GM19025 (cell line): ENCODE results near the gene LIFR.

Experiments
- ATAC-seq: cut with Tn5 transposase; IDR thresholded peaks from one replicate; pipeline ENCODE4 v1.9.1; 2021; ENCODE audit warnings: mild to moderate bottlenecking, low read depth, moderate library complexity; ENCODE audit not compliant: unreplicated experiment

The LIFR gene

DNA sequence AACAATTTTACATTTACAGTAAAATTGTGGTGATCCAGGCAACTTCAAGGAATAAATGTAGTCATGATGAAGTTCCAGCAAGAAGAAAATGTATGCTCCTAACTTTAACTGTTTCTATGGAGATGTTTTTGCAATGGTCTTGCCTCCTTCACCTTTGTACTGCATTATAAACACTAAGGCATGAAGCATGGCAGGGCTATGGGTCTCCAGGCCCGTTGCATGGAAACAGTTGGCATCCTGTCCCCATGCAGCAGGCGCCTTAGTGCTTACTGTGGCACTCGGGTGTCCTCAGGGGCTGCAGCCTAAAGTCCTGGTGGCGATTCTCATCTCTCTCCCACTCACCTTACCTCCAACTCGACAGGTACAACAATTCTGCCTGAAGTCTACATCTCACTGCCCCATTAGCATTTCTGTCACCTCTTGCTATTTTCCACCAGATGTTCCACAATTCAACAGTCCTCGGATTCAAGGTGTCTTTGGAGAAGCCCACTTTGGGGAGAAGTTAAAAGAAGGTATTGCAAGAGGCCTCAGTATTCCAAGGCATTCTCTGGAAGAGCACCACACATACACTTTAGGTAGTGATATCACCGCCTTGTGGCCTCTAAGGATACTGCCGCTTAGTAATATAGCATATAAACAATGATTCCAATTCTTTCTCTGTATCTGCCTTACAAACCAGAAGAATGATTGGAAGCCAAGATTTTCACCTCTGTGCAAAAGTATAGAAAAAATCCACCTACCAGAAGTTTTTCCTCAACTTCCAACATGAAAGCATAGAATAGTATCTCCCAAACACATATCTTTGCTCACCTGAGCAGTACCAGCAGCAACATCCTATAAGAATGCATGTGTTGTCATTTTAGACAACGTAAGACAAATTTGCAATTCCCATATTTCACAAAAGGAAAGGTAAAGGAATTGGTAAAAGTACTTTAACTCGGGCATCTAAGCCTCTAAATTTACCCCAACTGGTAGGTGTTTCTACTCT lies 5.1 kb downstream of the LIFR start:
- no peak for ATAC-seq

DNA sequence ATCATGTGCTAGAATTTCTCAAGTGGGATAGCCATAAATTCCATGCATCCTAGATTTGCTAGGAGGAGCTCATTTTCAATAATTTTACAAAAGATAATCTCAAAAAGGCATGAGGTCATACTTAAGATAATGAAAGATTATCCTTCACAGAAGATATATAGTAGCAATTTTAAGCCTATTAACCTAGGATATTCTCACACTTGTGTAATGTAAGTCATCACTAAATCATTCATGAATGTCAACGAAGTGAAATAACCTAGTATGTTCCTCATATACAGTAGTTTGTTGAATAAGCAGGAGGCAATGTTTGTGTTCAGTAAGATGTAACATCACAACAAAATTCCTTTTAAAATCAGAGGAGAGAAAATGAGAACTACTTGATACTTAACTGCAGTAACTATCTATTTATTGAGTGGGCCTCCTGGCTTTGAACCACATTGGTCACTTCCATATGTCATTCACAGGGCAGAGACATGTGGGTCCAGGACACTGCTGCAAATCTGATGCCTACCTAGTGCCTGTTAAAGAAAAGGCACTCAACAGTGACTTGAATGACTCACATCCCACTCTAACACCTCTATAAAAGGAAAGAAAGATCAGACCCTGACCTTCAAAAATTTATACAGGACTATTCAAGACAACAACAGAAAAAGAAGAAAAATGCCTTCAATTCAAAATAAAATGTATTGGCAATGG lies 8.2 kb downstream of the LIFR start:
- no peak for ATAC-seq

DNA sequence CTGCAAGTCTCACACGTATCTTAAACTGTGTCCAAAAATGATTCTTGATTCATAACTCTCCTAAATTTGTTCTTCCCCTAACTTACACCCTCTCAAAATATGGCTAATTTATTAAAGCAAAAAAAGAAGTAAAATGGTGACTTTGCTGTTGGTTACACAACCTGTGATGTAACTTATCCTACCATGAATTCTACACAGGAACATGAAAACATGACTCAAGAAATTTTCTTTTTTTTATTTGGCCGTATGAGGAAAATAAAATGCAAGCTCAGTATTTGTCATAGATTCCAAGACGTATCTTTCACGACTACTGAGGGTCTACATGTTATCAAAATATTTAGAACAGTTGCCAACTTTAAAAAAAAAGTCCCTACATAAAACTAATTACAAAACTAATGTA lies 9.2 kb downstream of the LIFR start:
- ATAC-seq = no peak

DNA sequence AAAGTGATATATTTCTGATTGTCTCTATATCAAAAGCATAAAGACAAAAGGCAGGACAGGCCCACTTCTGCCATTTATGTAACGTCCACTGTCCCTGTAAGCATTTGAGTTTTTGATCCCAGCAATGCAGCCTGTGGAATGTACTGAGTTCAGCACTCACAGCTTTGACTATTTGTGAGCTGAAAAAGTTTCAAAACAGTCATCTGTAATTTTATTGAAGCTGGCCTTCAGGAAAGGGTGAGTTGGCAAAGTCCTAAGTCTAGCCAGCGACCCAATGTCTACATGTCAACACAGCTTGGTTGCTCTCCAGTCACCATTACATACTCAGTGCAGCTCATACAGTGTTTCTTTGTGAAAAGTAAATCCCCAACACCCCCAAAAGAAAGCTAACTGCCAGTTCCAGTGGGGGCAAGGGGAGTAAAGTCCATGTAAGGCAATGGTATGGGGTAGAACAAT lies 9.7 kb downstream of the LIFR start:
- ATAC-seq = no peak

DNA sequence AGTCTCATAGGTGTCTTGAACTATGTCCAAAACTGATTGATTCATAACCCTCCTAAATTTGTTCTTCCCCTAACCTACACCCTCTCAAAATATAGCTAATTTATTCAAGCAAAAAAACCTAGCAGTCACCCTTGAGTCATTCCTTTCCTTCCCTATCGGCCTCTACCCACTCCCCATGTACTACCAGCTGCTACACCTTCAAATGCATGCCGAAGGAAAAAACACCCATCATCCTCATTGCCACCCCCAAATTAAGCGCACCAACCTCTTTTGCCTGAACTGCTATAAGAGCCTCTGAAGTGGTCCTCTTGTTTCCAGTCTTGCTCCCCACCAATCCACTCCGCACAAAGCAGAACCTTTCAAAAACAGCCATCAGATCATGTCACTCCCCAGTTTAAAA lies 12.6 kb downstream of the LIFR start:
- ATAC-seq = no peak

DNA sequence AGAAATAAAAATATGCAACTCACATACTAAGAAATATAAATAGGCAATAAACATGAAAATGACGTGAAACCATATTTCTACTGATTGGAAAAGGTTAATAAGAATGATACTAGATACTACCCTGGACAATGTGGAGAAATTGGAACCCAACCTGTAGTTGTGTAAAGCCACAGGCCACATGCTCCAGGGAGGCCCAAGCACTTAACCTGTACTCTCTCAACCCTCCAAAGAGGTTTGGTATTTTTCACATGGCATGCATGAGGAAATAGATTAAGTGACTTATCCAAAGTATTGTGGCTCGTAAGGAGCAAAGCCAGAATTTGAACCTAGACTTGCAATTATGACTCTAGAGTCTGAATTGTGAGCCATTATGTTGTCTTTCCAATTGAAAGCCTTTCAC lies 13.4 kb downstream of the LIFR start:
- ATAC-seq = no peak

DNA sequence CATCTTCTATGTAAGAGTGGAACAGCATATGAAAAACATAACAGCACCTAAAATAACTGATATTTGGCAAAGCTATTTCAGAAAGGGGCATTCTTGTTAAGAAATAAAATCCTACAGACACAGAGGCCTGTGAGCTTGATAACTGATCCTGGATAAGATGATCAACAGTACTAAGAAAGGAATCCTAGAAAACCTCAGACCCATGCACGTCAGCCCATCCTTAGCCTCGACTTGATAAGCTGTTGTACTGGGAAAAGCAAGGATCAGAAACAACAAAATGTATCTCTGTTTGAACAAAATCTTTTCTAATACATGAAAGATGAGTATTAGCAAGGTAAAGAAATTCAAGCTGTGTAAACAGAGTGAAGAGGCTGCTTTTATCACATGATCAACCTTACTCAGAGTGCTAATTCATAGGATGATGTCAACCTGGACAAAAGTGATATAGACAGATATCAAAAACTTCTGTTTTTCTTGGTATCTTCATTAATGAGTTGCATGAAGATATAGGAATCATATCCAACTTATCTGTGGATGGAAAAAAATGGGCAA lies 15.2 kb downstream of the LIFR start:
- no peak for ATAC-seq

DNA sequence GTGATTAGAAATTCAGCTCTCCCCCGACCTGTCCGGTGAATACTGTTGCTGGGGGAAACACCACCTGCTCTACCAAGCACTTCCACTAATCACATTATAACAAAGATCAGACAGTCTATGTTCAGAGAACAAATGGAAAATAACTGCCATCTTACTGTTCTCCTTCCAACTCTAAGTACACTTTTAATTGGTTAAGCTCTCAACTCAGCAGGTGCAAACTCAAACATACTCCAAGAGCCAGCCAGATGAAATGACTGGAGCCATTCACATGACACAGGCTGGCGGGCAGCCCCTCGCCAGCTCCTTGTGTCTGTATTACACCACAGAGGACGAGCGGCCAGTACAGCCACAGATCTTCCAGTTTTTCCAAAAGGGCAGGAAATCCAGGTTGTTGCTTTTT lies 16.1 kb downstream of the LIFR start:
- no peak for ATAC-seq

DNA sequence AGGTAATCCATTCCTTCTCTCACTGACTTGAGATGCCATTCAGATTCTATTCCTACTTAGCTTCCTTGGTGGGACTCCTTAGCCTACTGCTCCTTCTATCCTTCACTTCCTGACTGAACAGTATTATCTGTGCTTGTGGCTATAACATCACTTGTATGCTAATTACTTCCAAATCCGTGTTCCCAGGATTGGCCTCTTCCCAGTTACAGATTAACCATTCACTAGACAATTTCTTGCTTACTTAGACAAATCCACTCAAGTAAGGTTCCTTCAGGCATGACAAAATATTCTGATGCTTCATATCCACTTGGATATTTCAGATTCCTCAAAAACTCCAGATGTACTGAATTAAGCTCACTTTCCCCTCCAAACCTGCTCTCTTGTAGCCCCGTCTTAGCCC lies 18.3 kb downstream of the LIFR start:
- no peak for ATAC-seq

DNA sequence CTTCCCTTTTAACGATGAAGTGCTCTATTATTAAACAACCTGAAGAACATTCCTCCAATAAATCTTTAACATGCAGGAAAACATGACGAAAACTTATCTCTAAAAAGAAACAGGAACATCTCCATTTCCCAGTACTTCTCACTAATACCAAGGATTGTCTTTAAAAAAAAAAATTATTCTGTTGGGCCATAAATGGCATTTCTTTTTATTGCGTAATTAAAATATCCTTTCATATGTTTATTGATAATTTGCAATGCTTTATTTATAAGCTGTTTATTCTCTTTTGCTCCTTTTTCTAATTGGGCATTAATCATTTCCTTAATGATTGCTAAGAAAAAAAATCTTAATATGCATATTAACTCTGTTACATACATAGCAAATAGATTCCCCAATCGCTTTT lies 18.9 kb downstream of the LIFR start:
- no peak for ATAC-seq

DNA sequence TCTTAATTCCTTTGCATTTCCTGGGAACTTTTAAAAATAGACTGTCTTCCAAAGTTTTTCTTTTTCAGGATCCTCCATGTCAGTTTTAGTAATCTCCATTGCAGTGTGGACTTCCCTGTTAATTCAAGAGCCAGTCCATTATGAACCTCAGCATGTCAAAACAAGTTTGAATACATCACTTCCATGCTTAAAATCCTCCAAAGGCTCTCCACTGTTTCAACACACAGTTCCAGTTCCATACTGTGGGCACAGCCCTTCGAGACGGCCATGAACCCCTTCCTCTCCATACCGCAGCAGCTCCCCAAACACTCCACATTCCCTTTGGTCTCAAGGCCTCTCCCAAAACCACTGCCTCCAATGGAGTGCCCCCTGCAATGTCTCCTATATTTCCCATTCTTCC lies 19.5 kb downstream of the LIFR start:
- no peak for ATAC-seq

DNA sequence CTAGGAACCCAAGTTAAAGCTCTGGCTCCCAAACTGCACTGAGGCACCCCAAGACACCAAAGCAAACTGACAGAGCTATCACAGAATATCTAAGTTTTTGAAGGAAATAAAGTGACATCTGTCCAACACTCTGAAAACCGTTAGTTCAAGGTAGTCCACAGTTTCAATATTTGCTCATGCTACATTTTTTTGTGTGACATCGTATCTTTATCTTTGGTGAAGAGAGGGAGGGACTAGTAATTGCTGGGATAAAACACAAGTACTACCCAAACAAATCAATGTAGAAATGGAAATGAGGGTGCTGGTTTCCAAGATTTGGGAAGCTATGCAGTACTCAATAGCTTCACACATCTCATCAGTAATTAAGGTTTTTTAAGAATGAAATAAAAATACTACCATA lies 20.6 kb downstream of the LIFR start:
- ATAC-seq = no peak

DNA sequence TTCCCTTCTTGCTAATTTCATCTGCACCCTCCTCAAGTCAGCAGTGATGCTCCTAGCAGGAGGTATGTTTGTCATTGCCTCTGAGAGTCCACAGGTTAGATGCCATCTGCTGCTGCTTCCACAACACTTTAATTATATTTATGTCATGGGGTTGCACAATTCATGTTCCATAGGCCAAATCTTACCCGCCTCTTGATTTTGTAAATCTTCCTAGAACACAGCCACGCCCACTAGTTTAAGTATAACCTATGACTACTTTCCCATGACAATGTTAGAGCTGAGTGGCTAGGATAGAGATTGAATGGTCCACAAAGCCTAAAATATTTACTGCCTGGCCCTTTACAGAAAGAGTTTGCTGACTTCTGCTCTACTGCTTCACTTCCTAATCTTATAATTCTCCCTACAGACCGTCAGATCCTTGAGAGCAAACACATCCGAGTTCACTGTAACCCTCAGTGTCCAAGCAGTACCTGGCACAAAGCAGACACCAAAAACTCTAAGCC lies 21.1 kb downstream of the LIFR start:
- ATAC-seq = no peak

DNA sequence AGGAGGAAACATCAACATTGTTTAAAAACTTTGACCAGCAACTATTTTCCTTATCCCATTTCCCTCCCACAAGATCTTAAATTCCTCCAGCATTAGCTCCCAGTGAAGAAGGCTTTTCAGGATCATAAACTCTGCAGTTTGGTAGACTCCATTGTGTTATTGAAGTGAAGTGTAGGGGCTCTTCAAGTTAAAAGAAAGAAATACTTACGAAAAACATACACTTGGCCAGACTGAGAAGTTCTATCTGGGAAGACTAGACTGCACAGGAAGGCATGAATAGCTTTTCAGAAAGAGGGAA lies 22.3 kb downstream of the LIFR start:
- no peak for ATAC-seq

DNA sequence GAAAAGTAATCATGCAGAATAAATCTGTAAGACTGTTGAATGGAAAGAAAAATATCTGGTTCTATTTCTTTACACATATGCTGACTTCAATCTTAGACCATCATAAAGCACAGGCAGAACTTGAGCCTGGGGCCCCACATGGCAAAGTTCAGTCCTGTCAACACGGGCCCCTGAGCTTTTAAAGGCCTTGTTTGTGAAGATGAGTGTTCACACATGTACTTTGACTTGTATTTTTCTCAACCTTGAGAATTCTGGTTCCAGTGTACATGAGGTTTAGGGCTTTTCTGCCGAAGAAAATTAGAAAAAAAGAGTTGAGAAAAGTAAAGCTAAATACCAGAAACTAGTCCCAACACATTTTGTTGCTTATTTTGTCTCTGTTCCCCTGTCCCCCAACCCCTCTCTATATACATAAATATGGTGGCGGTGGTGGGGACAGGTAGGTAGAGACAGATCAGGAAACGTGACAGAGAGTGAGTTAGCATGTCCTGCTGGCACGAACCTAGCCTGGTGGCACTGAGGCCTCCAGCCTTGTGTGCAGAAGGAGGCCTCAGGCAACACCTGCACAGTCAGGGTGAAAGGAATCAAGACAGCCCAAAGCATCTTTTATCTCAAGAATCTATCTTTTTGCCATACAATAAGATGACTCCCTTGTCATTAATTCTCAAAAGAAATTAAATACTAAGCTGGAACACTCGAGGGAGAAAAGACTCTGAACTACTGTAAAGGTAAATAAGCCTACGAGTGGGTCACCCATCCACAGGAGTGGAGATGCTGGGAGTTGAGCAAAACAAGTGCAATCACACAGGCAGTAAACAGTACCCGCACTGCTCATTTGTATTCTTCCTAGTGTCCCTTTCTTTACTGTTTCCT lies 22.9 kb downstream of the LIFR start:
- ATAC-seq = no peak

DNA sequence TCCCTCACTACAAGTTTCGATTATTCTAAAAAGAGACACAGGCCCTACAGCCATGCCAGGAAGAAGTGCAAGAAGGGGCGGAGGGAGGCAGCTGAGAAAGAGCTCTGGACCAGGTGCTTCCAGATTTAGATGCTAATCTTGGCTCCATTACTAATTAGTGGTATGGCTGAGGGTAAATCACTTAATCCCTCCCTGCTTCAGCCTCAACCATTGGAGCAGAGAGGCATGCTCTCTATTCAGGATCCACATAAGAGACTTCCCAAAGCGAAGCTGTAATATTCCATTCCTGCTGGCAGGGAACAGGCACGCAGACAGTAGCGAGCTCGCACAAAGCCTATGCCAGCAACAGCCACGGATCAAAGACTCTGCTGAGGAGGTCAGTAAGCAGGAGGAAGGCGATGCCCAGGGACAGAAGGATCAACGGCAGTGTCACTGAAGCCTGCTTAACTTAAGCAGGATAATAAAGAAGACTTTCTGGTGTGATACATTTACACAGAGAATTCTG lies 24.2 kb downstream of the LIFR start:
- ATAC-seq = no peak

DNA sequence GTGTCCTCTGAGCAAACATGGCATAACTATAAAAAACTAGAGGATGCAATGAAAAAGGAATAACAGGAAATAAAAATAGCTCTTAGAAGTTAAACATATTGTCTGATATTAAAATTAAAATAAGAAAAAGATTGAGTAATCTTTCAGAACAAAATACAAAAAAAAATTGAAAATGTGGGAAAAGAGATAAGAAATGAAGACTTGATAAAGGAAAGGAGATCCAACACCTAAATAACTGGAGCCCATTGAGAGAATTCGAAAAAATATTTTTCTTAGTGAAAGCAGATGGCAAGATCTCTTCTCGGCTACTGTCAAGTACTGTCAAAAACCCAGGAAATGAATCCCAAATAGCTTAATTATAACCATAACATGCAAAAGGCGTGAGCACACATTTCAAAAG lies 24.9 kb downstream of the LIFR start:
- ATAC-seq = no peak

DNA sequence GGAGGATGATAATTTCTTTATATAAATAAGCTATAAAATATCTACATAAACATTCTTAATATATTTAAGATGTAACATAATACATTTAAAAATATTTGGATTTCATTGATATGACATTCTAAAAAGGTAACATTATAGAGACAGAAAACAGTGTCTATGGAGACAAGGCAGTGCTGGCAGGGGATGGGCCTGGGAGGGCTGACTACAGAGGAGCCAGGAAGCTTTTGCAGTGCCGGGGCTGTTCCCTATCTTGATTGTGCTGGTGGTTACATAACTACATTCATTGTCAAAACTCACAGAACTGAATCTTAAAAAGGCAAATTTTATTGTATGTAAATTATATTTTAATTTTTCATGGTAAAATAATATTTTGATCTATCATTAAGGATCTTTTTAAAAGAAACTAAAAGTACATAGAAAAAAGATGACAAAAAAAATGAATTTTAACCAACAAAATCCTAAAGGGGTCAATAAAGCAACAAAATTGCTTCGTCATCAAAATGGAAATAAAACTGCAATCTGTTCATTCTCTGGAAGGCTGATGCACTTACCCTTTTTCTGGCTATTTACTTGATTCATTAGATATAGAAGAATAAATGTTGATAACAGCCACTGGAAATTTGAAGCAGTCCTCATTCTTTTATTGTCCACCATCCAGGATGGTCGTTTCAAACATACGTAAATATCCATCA lies 26.3 kb downstream of the LIFR start:
- no peak for ATAC-seq

DNA sequence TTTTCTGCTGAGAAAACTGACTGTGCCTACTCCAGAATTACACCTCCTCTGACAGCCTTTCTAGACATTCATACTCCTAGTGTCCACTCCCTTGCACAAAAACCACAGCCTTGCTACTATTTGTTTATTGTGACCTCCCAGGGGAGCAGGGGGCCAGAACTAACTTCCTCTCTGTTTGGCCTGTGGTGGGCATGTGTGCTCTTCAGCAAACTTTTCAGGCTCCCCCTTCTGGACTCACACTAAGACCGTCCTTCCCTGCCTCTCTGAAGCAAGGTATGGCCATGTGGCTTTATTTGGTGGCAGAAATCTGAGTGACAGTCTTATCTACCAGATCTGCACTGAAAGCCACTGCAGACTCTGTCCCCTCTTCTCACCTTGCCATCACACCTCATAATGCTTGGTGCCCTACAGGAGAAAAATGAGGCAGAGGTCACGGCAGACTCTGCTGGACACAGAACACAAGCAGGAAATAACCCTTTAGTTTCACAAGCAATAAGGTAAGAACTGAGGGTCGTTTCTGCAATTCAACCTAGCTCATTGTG lies 28.2 kb downstream of the LIFR start:
- ATAC-seq = no peak

DNA sequence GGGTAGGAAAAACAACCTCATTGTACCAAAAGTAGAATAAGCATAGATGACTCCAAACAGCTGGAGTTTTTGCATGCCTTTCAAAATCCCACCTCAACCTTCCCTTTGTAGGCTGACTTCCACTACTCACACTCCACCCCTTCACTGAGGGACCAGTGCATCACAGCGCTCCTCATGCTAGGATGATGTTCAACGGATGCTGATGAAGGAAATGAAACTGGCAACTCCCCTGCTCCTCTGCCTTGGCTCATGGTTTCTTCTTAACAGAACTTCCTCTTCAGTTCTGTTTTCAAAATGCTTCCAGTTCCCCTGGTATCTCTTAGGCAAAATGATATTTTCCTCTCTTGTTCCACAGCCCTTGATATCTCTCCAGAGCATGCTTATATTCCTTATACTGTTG lies 29.0 kb downstream of the LIFR start:
- no peak for ATAC-seq
